HG03039 (cell line): ENCODE measurements around the gene FRRS1.

Experiments
- ATAC-seq: cut with Tn5 transposase; IDR thresholded peaks from one replicate; pipeline ENCODE4 v1.9.1; 2021; ENCODE audit warnings: mild to moderate bottlenecking, moderate library complexity; ENCODE audit not compliant: unreplicated experiment

The FRRS1 gene

DNA sequence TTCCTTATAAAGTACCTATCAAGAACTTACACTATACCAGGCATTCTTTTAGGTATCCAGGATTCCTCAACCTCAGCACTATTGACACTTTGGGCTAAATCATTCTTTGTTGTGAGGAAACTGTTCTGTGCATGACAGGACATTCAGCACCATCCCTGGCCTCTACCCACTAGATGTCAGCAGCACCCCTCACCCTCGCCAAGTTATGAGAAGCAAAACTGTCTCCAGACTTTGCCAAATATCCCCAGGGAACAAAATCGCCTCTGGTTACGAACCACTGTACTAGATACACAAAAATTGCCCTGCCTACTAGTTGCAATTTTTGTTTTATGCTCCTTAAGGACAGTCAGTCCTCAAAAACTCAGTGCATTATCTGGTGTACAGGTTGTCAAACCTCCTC is 84.9 kb downstream of the FRRS1 start:
- ATAC-seq, result no peak

DNA sequence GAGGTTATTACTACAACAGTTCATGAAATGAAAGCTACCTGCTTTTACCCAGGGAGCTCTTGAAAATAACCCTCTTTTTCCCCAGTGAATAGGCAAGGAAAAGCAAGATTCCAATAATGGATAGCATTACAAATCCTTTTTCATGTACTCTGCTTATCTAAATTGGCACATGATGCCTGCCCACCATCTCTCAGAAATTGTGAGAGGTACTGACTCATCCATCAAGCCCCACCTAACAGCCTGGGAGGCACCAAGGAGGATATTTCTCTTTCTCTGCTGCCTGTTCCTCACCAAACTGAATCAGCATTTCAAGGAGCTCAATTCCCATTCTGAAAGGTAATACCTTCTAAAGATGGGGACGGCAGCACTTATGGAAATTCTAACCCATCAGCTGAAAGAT is 86.2 kb downstream of the FRRS1 start:
- no peak for ATAC-seq

DNA sequence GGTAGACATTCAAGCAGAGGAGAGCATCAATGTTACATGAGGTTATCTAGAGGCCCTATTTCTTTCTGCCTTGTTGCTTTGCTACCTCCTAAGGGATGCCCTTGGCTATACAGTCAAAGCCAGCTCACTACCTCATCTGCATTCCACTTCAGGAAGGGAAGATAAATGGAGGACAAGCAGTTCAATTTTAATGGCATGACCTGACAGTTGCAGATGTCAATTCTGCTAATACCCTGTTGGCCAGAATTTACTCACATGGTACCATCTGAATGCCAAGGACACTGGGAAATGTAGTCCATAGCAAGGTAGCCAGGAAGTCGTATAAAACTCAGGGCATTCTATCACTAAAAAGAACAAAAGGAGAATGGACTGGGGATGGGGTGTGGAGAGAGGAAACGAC is 89.0 kb downstream of the FRRS1 start:
- no peak for ATAC-seq

DNA sequence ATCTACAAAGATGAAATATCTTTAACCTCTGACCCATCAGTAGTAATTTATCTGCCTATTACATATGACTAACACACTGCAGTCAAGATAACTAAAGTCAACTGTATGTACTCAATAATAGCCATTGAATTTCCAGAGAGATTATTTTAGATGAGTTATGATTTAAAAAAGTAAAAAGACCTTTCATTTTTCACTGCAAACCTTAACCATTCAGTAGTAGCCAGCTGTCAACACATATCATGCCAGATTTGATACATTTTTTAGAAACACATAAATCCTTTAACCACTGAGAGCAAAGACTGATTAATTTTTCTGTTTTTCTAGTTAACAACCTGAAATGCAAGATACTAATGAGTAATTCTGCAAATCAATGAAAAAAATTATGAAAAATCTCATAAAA is 89.6 kb downstream of the FRRS1 start:
- no peak for ATAC-seq

DNA sequence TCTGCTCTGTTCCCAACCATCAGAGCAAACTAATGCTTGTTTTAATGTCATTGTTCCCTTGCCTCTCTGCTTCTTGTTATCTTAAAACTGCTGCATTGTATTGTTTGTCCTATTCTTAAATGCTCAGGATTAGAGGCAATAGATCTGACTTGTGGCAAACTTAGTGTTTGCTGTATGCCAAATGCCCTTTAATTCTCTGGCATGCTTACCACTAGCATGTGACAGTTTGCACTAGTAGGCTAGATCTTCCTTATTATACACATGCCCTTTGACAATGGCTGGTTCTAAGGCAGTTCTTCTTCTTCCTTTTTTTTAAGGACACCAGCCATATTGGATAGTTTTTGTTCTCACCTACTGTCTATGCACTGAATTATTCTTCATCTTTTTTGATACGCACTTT is 90.4 kb downstream of the FRRS1 start:
- ATAC-seq, result no peak

DNA sequence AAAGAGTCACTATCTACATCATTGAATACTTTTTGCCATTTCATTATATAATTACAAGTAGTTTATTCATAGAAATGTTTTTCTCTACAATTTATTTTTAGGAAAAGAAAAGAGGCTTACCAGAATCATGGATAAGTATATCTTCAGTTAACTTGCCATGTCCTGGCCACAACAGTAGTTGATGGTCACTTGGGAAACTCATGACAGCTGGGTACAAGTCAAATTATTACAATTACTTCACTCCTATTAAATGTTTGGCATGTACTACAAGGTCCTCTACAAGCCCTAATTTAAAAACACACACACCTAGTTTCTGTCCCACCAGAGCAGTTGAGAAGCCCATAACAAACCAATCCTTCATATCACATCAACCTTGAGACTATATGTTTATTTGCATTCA is 91.1 kb downstream of the FRRS1 start:
- ATAC-seq, result no peak

DNA sequence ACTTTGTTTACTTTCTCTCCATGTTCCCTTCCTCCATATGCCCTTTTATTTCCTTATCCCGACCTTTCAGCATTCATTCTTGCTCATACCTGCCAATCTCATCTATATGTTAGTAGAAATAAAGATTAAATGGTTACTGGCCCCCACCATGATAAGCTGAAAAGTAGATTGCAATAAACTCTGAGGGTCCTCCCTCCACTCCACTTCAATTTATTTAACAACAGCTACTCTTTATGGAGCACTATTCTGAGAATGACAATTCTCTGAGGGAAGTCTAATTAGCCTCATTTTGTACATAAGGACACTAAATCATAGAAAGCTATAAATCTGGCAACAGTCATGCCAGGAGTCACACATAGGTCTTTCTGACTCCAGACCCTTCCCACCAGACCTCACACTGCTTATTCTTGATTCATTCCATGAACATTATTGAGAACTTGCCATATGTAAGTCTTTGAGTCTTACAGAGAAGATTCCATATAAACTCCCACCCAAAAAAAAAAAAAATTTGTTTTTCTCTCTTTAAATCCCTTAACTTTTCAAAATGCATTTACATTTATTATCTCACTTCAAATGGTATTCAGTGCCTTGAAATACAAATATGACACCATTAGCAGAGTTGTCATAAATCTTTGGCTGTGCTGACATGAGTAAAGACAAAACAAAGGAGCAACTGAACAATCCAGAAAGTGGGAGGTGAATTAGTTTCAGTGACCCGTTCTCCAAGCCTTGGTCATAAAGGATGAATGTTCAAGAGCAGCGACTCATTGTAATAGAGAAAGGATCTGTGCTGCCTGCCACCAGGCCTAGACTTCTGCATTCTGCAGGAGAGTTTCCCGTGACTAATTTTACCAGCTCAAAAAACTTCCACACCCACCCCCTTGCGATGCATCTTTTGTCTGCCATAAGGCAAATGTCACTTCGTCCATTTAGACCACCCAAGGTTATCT is 92.0 kb downstream of the FRRS1 start:
- no peak for ATAC-seq

DNA sequence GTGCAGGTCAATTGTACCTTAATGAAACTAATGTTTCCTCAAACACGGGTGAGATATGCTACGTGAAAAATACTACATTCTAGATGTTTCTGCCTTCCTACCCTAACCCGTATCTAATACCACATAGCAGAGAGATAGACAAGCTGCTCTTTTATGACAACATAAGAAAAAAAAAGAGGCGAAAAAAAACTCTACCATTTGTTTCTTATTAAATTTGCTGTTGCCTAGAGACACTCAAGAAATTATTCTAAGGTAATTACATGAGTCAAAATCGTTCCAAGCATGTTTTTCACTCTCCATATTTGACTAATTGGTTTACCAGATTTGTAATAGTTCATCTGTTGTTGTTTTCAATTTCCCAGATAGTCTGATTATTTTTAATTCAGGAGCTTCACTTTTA is 93.1 kb downstream of the FRRS1 start:
- ATAC-seq, result no peak

DNA sequence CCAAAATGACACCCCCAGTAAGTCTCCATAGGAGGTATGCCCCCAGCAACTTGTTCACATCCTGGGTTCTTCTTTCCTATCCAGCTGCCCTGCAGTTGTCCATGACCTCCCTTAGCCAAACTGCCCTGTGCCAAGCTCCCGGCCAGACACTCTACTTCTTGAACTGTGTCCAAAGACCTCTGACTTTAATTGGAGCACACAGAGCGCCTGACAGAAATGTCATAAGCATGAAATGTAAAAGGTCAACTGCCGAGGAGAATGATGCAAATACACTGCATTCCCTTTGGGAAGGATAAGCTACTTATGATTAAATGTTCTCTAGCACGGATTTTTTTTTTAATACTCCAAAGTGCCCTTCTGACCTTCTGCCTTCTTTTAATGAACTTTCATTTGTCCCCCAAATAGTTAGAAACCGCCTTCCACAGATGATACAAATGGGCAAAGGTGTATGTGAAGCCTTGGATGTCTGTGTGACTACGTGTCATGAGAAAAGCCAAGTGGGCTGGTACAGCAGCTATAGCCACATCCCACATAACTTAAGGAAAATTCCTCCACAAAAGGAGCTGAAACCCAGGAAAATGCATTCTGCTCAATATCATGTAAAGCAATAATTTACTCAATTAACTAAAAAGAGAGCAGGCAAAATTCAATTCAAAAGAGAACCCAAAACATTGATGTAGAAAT is 93.8 kb downstream of the FRRS1 start:
- ATAC-seq, result no peak

DNA sequence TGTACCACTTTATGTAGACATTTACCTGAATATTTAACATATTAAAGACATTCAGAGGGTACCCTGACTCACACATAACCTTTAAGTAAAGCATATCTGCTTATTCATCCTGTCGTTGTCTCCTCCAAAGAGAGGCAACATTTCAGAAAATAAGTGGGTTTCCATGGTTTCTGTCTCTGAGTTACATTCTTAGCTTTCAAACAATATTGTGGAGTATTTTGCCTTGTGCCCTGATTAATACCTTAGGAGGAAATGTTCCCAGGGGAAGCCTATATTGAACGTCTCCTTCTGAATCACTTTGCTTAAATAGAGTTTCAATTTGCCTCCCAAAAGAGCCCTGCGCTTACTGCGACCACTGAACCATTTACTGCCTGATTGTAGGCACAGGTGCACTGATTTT is 94.4 kb downstream of the FRRS1 start:
- ATAC-seq, result no peak

DNA sequence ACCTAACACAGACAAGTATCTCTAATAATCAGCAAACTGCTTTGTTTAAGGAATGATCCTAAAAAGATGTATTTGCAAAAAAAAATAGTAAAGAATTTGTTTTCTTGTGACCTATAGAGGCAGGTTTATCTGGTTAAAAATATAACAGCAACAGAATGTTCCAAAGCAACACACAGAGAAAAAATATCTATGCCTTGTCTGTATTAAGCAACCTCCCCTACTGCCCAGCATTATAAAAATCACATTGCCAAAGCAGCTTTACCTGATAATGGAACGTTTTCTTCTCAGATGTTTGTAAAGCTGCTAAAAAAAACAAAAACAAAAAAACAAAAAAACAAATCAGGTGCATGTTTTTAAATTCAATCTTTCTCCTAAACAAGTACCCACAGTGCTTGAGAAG is 95.9 kb downstream of the FRRS1 start:
- ATAC-seq, result no peak

DNA sequence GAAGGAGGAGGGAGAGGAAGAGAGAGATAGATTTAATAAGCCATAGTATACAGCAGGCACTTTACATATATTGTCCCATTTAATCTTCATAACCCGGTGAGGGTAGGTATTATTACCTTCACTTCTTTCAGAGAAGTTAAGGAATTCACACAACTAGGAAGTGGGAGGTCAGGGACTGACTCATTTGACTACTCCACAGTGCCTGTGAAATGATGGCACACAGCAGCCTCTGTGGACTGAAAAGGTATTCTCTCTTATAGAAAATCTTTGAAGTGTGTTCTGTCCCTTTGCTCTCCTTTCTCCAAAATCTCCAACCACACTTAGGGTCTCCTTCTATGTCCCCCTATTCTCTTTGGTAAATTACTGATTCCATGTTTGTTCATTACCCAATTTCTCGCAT is 96.6 kb downstream of the FRRS1 start:
- ATAC-seq, result no peak

DNA sequence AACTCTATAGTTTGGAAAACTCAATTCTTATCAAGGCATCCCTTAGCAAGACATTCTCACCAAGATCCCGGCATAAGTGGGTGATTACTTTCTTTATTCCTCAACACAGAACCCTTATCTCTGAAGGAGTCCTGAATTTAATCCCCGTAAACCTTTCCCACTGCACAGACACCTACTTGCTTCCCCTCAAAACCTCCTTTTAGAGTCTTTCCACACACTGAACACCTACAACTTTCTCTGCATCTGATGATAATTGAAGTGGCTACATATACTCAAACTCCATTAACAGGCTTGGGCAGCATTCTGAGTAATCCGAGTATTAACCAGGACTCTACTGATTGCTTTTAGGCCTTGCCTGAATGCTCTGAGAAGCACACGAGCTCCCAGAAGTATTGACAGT is 97.1 kb downstream of the FRRS1 start:
- no peak for ATAC-seq

DNA sequence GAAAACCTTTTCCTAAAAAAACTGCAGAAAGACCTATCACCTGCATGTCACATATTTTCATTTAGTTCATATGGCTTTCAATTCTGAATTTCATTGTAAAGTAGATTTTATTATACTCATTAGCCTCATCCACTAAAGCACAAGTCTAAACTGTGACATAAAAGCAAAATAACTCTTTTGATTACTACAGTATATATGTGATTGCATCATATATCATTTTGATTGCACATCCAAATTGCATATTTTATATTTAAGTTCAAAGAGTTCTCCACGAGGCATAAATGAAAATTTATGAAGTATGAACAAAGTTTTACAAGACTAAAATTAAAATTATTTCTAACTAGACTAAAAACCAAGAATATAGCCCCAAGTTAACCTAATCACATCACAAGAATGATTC is 101.2 kb downstream of the FRRS1 start:
- ATAC-seq, result no peak

DNA sequence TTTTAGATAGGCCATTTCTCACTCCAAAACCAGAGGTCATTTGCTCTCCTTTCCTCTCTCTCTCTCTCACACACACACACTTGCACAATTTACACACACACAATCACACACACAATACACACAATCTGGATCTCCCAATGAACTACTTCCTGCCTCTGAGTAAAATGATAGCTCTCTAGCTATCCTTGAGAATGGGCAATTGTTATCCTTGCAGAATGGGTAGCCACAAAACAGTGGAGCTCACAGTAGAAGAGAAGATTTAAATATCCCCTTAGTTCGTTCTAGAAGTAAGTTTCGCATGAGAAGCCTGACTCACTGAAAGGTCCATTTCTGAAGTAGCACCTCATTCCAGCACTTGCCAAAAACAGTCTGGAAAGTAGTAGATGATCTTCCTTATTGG is 102.9 kb downstream of the FRRS1 start:
- ATAC-seq, result no peak

DNA sequence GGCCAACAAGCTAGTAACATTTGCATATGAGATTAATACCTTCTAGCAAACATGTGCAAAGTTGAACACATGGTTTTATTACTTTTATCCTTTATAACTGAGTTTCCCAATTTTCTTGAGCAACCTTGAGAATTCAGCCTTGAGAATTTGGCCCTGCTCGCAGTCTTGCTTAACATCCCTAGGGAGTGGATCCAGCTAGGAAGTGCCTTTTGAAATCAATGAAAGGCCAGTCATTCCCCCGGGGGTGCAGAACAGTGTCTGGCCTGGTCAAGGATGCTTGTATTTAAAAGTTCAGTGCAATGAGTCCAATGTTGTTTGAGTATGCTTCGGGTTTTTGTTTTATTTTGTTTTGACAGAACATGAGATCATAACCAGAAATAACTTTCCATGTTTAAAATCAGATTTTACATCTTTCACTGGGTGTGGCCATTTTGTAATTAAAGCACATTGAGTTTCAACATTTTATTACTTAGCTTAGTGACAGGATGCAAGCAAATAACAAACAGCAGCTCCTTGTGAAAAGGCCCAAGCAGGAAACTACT is 103.8 kb downstream of the FRRS1 start:
- ATAC-seq, result no peak

DNA sequence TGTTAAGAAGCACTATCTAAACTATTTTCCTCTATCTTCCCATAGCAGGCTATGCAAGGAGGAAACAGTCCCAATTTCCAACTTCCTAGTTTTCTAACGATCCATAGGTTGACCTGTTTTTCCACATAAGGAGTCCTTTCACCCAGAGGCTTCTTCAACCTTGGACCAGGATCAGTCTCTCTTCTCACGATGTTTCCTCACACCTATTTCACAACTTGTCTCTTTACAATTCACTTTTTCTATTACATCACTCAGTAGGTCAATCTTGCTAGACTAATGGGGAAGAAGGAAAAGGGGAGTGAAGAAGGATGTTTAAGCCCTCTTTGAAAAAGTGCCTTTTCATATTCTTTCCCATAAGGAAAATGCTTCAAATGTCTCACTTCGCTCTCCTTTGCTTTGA is 104.7 kb downstream of the FRRS1 start:
- ATAC-seq, result no peak

DNA sequence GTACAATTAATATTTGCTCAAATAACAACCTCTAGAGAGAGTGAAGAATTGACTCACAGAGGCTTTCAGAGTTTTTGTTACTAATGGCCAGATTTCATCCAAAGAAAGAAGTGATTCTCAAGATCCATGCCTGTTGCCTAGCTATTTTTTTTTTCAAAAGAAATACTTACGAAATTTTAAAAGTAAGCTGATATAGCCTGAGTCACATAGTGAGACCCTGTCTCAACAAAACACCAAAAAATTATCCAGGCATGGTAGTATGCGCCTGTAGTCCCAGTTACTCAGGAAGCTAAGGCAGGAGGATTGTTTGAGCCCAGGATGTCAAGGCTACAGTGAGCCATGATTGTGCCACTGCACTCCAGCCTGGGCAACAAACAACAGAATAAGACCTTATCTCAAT is 105.9 kb downstream of the FRRS1 start:
- no peak for ATAC-seq

DNA sequence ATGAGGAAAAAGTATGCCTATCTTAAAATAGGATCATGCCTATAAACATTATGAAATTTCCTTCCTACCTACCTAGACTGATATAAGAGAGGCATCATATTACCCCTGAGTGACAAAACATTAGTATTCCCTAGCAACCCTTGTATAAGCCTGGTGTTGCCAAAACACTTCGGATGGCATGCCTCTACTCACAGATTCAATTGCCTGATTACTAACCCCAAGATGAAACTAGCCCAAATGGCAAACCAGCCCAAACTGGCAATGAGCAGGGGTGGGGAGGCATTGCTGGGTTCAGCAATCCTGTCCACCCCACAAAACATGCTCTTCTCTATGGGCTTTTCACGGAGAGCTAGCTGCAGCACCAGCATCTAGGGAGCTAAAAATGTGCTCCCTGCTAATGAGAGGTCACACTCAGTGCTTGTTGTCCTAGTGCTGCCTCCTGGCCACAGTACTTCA is 106.7 kb downstream of the FRRS1 start:
- no peak for ATAC-seq
